ENCODE results near the gene GALNT16. TPM values are rescaled to one million over a fixed set of nuclear protein-coding genes. Genes with fewer than 3 reads are reported as not detected.

The GALNT16 gene
- polyA plus RNA-seq, 1 donor (not counting 4 experiments of a cell fraction or from before 2014, with no cell fraction given), result not detected

GRCh38 chr14:69262516-69262915 lies 2.6 kb downstream of the GALNT16 start:
- no peak overlapping the region for H3K4me3 ChIP-seq (ENCODE audit: control insufficient read depth in 2 of 3, extremely low read depth in 1 of 3, insufficient read depth in 2 of 3, low read depth in 1 of 3, low read length in 3 of 3)
- DNase-seq (ENCODE audit: low read depth, low spot score) (no peak), FAIRE-seq (no peak)
- no peaks in the 10 kb centered on the region for H3K79me2 ChIP-seq (ENCODE audit: control insufficient read depth, insufficient read depth, low read length)
- no peaks in the 10 kb centered on the region for H4K20me1 ChIP-seq (ENCODE audit: control insufficient read depth, extremely low read depth, insufficient read depth, low read length)
- H3K9ac ChIP-seq (ENCODE audit: control insufficient read depth, extremely low read depth, insufficient read depth, low read length), result no peak overlapping the region
- no peaks in the 10 kb centered on the region for H3K9me1 ChIP-seq (ENCODE audit: control insufficient read depth, extremely low read depth, insufficient read depth, low read length)
- H3K27ac ChIP-seq (ENCODE audit: control insufficient read depth, insufficient read depth, low read length), result no peak overlapping the region
- H3K9me3 ChIP-seq (ENCODE audit: control insufficient read depth, low read depth, low read length), result no peaks in the 10 kb centered on the region
- H3K4me2 ChIP-seq (ENCODE audit: control insufficient read depth, extremely low read depth, insufficient read depth, low read depth, low read length), result no peak overlapping the region
- dilution Hi-C loops (cut with MboI; ENCODE audit: extremely low pct_ligation_motif_present, low sequenced_read_pairs), result no loop called here
- no peak for TF ChIP-seq CTCF (optimal IDR thresholded peaks at IDR 0.05 in 1 of 3, IDR thresholded peaks at IDR 0.05 in 1 of 3, conservative IDR thresholded peaks at IDR 0.05 in 1 of 3; ENCODE audit: extremely low read depth in 1 of 3, insufficient read depth in 2 of 3, low read length in 3 of 3)
- no peak for TF ChIP-seq EZH2 (IDR thresholded peaks at IDR 0.05; ENCODE audit: low read length)
- H3K4me1 ChIP-seq (ENCODE audit: control insufficient read depth, extremely low read depth, insufficient read depth, low read length), result peaks cover 3% of the 10 kb centered on the region
- H2AFZ ChIP-seq (ENCODE audit: control insufficient read depth, low read length), result no peak overlapping the region
- H3K27me3 ChIP-seq (ENCODE audit: control insufficient read depth, extremely low read depth, insufficient read depth, low read length), result peaks cover 64% of the 10 kb centered on the region
- no peaks in the 10 kb centered on the region for H3K36me3 ChIP-seq (ENCODE audit: control insufficient read depth in 2 of 2, extremely low read depth in 1 of 2, insufficient read depth in 2 of 2, low read length in 2 of 2)

GRCh38 chr14:69263364-69263763 lies 3.4 kb downstream of the GALNT16 start:
- dilution Hi-C loops (cut with MboI; ENCODE audit: extremely low pct_ligation_motif_present, low sequenced_read_pairs), result no loop called here
- FAIRE-seq (no peak), DNase-seq (ENCODE audit: low read depth, low spot score) (no peak)
- H3K4me1 ChIP-seq (ENCODE audit: control insufficient read depth, extremely low read depth, insufficient read depth, low read length), result peaks cover 5% of the 10 kb centered on the region
- H3K36me3 ChIP-seq (ENCODE audit: control insufficient read depth in 2 of 2, extremely low read depth in 1 of 2, insufficient read depth in 2 of 2, low read length in 2 of 2), result no peaks in the 10 kb centered on the region
- H3K9me3 ChIP-seq (ENCODE audit: control insufficient read depth, low read depth, low read length), result no peaks in the 10 kb centered on the region
- H3K4me3 ChIP-seq (ENCODE audit: control insufficient read depth in 2 of 3, extremely low read depth in 1 of 3, insufficient read depth in 2 of 3, low read depth in 1 of 3, low read length in 3 of 3), result no peak overlapping the region
- no peak for TF ChIP-seq CTCF (optimal IDR thresholded peaks at IDR 0.05 in 1 of 3, IDR thresholded peaks at IDR 0.05 in 1 of 3, conservative IDR thresholded peaks at IDR 0.05 in 1 of 3; ENCODE audit: extremely low read depth in 1 of 3, insufficient read depth in 2 of 3, low read length in 3 of 3)
- TF ChIP-seq EZH2 (IDR thresholded peaks at IDR 0.05; ENCODE audit: low read length), result no peak
- H4K20me1 ChIP-seq (ENCODE audit: control insufficient read depth, extremely low read depth, insufficient read depth, low read length), result no peaks in the 10 kb centered on the region
- no peaks in the 10 kb centered on the region for H3K9me1 ChIP-seq (ENCODE audit: control insufficient read depth, extremely low read depth, insufficient read depth, low read length)
- H2AFZ ChIP-seq (ENCODE audit: control insufficient read depth, low read length), result no peak overlapping the region
- H3K79me2 ChIP-seq (ENCODE audit: control insufficient read depth, insufficient read depth, low read length), result no peaks in the 10 kb centered on the region
- no peak overlapping the region for H3K27ac ChIP-seq (ENCODE audit: control insufficient read depth, insufficient read depth, low read length)
- H3K27me3 ChIP-seq (ENCODE audit: control insufficient read depth, extremely low read depth, insufficient read depth, low read length), result peaks cover 56% of the 10 kb centered on the region
- H3K9ac ChIP-seq (ENCODE audit: control insufficient read depth, extremely low read depth, insufficient read depth, low read length), result no peak overlapping the region
- no peak overlapping the region for H3K4me2 ChIP-seq (ENCODE audit: control insufficient read depth, extremely low read depth, insufficient read depth, low read depth, low read length)
